Mammary epithelial cell (primary cell): ENCODE measurements around the gene NTM.

ENCODE experiments used
- CTCF ChIP-seq, 2 donors: IDR thresholded peaks in 1 of 2; conservative IDR thresholded peaks in 1 of 2; 2 replicates each; pipeline ENCODE4 v1.5.1; 2011 to 2012; ENCODE audit warnings: inconsistent platforms in 2 of 2, low read length in 2 of 2, mild to moderate bottlenecking in 2 of 2, control low read depth in 1 of 2, low read depth in 1 of 2; ENCODE audit not compliant: insufficient read depth in 1 of 2; ENCODE audit errors: extremely low read depth in 1 of 2
- EZH2 ChIP-seq: IDR thresholded peaks from 2 replicates; pipeline ENCODE4 v1.6.1; 2012; ENCODE audit warnings: low read length, inconsistent platforms, borderline replicate concordance

- no peak for TF ChIP-seq CTCF (conservative IDR thresholded peaks at IDR 0.05 in 1 of 2, IDR thresholded peaks at IDR 0.05 in 1 of 2; ENCODE audit: extremely low read depth in 1 of 2, insufficient read depth in 1 of 2, low read depth in 1 of 2, low read length in 2 of 2)
- TF ChIP-seq EZH2: no peak
Measured at GRCh38 chr11:131692151-131692550, 321.7 kb downstream of the NTM start.
